AG10803 (cell line): ENCODE measurements around the gene SMOC1.

Experiments
- DNase-seq: peaks from one replicate; pipeline ENCODE4 v3.0.0; 2010; ENCODE audit warnings: low read depth
- H3K4me3 ChIP-seq: 2 replicates; pipeline ENCODE4 v1.5.1; 2011; ENCODE audit warnings: mild to moderate bottlenecking, low read length, control low read depth
- TF ChIP-seq, protein P1 (sequence below): conservative IDR thresholded peaks from 2 replicates; pipeline ENCODE4 v1.5.1; 2011; ENCODE audit warnings: mild to moderate bottlenecking, low read length, control low read depth, inconsistent platforms

SMOC1 gene

DNA sequence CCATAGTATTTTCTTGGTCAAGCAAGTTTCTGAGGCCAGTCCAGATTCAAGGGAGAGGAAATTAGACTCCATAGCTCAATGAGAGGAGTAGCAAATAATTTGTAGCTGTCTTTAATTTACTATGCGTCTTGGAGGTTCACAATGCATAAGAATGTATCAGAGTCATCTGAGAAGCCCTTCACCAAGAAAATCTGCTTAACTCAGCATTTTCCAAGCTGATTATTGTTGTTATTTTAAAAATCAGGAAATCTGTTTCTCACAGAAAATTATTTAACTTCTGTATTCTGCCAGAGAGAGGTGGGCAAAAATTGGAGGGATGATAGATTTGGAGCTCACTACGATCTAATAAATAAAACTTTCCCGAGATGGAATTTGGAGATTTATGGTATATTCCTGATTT, 72.0 kb downstream of the SMOC1 start:
- no peak for DNase-seq
- TF ChIP-seq, protein P1, sequence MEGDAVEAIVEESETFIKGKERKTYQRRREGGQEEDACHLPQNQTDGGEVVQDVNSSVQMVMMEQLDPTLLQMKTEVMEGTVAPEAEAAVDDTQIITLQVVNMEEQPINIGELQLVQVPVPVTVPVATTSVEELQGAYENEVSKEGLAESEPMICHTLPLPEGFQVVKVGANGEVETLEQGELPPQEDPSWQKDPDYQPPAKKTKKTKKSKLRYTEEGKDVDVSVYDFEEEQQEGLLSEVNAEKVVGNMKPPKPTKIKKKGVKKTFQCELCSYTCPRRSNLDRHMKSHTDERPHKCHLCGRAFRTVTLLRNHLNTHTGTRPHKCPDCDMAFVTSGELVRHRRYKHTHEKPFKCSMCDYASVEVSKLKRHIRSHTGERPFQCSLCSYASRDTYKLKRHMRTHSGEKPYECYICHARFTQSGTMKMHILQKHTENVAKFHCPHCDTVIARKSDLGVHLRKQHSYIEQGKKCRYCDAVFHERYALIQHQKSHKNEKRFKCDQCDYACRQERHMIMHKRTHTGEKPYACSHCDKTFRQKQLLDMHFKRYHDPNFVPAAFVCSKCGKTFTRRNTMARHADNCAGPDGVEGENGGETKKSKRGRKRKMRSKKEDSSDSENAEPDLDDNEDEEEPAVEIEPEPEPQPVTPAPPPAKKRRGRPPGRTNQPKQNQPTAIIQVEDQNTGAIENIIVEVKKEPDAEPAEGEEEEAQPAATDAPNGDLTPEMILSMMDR = no peak
- H3K4me3 ChIP-seq = no peak overlapping the region

- TF ChIP-seq, protein P1 = no peak
- no peak for DNase-seq
- no peak overlapping the region for H3K4me3 ChIP-seq
Measured at GRCh38 chr14:69951935-69952334, 72.7 kb downstream of the SMOC1 start.

DNA sequence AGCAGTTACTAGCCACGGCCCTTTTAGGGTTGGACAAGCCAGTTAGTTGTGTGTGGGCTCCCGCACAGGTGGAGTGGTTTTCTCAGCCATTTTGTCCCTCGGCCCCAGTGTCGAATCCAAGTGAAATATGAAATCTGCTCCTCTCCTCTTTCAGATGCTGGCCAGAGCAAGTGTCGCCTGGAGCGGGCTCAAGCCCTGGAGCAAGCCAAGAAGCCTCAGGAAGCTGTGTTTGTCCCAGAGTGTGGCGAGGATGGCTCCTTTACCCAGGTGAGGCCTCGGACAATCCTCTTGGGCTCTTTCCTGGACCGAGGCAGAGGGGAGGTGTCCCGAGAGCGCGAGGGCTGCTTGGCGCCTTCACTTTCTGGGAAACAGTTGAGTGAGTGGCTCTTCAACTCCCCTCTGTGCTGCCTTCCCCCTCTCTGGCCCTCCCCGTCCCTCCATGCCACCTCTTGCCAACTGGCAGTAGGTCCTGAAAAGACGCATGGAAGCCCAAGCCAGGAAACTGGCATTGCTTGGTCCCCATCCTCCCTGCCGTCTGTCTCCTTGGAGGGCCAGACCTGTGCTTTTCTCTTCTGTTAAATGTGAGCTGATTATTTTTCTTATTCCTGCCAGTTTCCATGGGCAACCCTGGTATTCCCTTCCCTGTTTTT, 74.2 kb downstream of the SMOC1 start:
- TF ChIP-seq, protein P1 = no peak
- no peak overlapping the region for H3K4me3 ChIP-seq
- no peak for DNase-seq

DNA sequence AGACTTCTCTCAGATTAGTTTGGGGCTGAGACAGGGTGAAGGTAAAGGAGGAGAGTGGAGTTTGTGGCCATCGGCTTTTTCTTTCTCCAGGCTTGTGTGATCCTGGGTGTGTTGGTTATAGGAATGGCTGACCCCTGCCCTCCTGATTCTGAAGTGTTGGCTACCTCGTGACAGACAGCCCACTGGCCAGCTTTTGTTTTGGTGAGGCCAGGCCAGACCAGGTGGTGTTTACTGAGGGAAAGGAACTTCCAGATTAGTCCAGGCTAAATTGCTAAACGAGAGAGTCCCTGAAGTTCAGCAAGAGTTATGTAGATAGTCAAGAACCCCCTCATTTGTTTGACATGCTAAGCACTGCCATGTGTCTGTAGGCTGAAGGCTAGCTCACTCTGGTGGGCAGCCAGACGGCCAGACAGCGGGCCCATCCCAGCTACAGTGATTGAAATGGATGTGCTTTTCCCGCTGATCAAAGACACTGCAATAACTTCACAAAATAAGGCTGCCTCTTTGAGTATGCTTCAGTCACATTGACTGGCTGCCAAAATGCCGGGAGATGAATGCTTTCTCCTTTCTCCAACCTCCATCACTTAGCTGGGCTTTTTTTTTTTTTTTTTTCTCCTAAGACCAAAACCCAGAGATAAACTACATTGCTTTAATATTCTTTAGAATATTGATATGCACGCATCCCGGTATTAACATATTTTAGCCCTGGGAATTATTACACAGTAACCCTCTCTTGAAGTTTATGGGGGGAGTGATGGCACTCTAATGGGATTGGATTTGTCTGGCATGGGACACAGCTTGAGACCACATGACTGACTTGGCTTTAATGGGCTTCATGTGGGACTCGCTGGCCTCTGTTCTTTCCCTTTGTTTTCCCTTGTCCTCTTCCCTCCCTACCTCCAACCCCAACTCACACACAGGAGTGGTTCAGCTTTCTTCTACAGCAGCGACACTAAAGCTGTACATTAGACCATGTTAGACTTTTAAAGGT, 76.9 kb downstream of the SMOC1 start:
- TF ChIP-seq, protein P1 = no peak
- no peak for DNase-seq
- no peak overlapping the region for H3K4me3 ChIP-seq

GRCh38 chr14:69956970-69957369, 77.8 kb downstream of the SMOC1 start:
- DNase-seq = no peak
- TF ChIP-seq, protein P1 = no peak
- H3K4me3 ChIP-seq = no peak overlapping the region

GRCh38 chr14:69957986-69958385, 78.8 kb downstream of the SMOC1 start:
- TF ChIP-seq, protein P1 = no peak
- H3K4me3 ChIP-seq = no peak overlapping the region
- no peak for DNase-seq

GRCh38 chr14:69959136-69959535, 79.9 kb downstream of the SMOC1 start:
- no peak overlapping the region for H3K4me3 ChIP-seq
- no peak for DNase-seq
- TF ChIP-seq, protein P1 = no peak
